ENCODE measurements around the gene WARS2.

GRCh38 chr1:119007339-119007669, 133.1 kb downstream of the WARS2 start:
- TF ChIP-seq CTCF (conservative IDR thresholded peaks at IDR 0.05; ENCODE audit: low read depth, low read length) (no peak), EZH2phosphoT487 (IDR thresholded peaks at IDR 0.05; ENCODE audit: borderline replicate concordance, low read length) (no peak), EZH2 (IDR thresholded peaks at IDR 0.05; ENCODE audit: low read length, unreplicated experiment) (no peak)

Measured in PC-3 (cell line).